Stimulated activated CD4-positive, alpha-beta T cell treated with anti-CD3 and anti-CD28 coated beads, TNF-alpha, amount 100 ng/mL, for 48 hours (primary cell): ENCODE results near the gene ZNF667.

Experiments used
- DNase-seq, 3 donors: peaks; one replicate each; pipeline ENCODE4 v3.0.0-alpha.2; 2020; ENCODE audit warnings: low read depth in 3 of 3

ZNF667 gene

DNA sequence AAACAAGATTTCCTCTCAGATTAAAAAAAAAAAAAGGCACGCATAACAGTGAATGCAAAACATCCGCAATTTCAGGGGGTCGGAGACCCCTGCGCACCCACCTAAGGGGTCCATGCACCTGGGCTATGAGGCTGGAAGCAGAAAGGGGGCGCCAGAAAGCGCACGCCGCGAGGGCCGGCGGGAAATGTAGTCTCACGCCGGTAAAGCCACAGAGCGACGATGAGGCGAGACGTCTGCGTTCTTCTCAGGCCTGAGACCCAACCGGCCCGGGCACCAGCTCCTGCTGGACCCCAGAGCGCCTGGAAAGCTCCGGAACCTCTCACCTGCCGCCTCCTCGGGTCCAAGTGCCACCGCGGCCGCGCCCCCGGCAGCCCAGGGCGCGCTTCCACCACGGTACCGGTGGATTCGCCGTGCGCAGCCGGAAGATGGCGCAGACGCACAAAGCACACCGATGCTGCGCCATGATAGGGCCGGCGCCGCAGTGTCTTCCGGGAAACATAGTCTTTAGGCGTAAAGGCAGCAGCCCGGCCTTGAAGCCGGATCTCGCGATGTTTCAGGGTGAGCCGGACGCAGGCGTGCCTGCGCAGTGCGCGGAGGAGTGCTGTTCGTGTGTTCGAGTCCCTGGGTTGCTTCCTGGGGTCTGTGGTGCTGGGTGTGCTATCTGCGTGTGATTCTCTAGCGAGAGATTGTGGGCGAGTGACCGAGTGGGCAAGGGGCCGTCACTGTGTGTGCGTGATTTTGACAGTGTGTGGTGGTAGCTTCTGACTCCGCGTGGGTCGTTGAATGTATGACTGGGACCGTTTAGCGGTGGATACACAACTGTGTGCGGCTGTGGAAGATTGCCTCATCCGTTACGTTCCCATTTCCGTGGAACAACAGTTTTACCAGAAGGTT is 83.8 kb downstream of the ZNF667 start, which contains the start of gene ZNF582:
TSS of gene ZNF582 (minus strand) at position 416 of the 894 bp plus-strand sequence. CDS start 1,782 bp downstream, outside the sequence.
- peak; percentile 83 to 89 (median 87) for DNase-seq
